ENCODE results near the gene PARM1.

Gene PARM1

GRCh38 chr4:74962584-74962983 lies 29.7 kb downstream of the PARM1 start:
- no peaks in the 10 kb centered on the region for H3K36me3 ChIP-seq
- H3K9me3 ChIP-seq: no peaks in the 10 kb centered on the region
- H3K4me1 ChIP-seq (ENCODE audit: control insufficient read depth in 1 of 2, insufficient read depth in 1 of 2, low read depth in 1 of 2, low read length in 1 of 2): no peaks in the 10 kb centered on the region
- TF ChIP-seq CTCF (IDR thresholded peaks at IDR 0.05): no peak
- H3K27ac ChIP-seq: no peak overlapping the region
- no peak overlapping the region for H3K4me3 ChIP-seq (ENCODE audit: low read depth in 1 of 2, low read length in 1 of 2)
- no peaks in the 10 kb centered on the region for H3K27me3 ChIP-seq

- no peak overlapping the region for H3K27ac ChIP-seq
- H3K4me3 ChIP-seq (ENCODE audit: low read depth in 1 of 2, low read length in 1 of 2): no peak overlapping the region
- no peaks in the 10 kb centered on the region for H3K4me1 ChIP-seq (ENCODE audit: control insufficient read depth in 1 of 2, insufficient read depth in 1 of 2, low read depth in 1 of 2, low read length in 1 of 2)
- H3K27me3 ChIP-seq: no peaks in the 10 kb centered on the region
- H3K36me3 ChIP-seq: no peaks in the 10 kb centered on the region
- no peaks in the 10 kb centered on the region for H3K9me3 ChIP-seq
- no peak for TF ChIP-seq CTCF (IDR thresholded peaks at IDR 0.05)
Observed at GRCh38 chr4:74964311-74964710, 31.4 kb downstream of the PARM1 start.

DNA sequence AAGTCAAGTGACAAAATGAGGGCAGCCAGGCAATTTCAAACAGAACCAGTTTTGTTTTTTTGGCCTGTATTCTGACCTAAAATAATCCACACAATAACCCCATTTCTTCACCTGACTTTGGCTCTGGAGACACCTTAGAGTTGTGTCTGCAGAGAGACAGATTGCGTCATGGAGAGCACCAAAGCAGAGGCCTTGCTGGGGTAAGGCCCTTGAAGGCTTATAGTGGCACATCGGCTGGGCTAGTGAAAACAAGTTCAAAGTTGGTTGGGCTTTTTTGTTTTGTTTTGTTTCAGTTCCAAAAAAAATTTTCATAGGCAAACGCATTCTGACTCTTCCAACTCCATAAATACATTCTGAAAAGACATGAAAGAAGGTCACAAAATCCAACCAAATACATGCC lies 34.4 kb downstream of the PARM1 start:
- Histone ChIP-seq H3K27ac (no peak overlapping the region), H3K4me1 (ENCODE audit: control insufficient read depth in 1 of 2, insufficient read depth in 1 of 2, low read depth in 1 of 2, low read length in 1 of 2) (no peaks in the 10 kb centered on the region), H3K4me3 (ENCODE audit: low read depth in 1 of 2, low read length in 1 of 2) (no peak overlapping the region), H3K9me3 (no peaks in the 10 kb centered on the region), H3K36me3 (no peaks in the 10 kb centered on the region), H3K27me3 (no peaks in the 10 kb centered on the region)
- TF ChIP-seq CTCF (IDR thresholded peaks at IDR 0.05): no peak

GRCh38 chr4:74968456-74969164 lies 35.7 kb downstream of the PARM1 start:
- Histone ChIP-seq H3K4me3 (ENCODE audit: low read depth in 1 of 2, low read length in 1 of 2) (no peak overlapping the region), H3K9me3 (no peaks in the 10 kb centered on the region), H3K4me1 (ENCODE audit: control insufficient read depth in 1 of 2, insufficient read depth in 1 of 2, low read depth in 1 of 2, low read length in 1 of 2) (no peaks in the 10 kb centered on the region), H3K27me3 (no peaks in the 10 kb centered on the region), H3K36me3 (no peaks in the 10 kb centered on the region), H3K27ac (no peak overlapping the region)
- no peak for TF ChIP-seq CTCF (IDR thresholded peaks at IDR 0.05)

DNA sequence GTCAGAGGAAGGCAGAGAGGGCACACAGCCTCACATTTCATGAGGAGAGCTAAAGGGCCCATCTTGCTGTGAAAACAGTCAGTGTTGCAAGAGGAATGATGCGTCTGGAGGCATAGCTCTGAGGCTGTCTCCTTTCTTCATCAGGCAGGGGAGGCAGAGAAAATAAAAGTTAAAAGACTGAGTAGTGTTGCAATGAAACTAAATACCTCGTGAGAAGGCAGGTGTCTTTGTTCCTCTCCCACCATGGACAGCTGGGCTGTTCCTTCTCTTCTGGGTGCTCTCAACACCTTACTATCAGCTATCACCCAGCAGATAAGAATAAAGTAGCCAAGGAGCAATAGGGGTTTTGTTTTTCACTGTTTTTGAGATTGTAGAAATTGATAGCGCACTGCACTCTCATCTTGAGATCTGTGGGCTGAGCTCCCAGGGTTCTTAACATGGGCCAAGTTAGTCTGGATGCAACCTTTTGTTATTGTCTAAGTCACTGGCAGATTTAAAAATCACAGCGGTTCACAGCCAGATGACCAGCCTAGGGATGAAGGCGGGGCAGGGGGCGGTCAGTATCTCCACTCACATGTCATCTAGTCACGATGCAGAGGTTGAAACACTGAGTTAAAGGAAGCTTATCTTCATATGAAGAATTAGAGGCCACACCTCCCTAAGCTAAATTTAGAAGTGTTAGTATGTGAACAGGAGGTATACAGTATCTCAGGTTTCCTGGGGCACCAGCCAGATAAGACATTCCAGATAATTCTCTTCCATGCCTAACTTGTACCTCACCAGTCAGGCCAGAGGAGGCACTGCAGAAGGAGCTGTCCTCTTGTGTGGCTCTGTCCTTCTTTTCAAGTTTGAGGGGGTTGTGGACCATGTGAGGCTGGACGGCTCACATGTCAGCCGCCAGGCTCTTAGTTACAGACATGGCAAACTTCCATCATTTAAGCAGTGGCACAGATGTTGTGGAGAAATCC lies 36.9 kb downstream of the PARM1 start:
- no peak for TF ChIP-seq CTCF (IDR thresholded peaks at IDR 0.05)
- Histone ChIP-seq H3K27ac (no peak overlapping the region), H3K36me3 (no peaks in the 10 kb centered on the region), H3K27me3 (no peaks in the 10 kb centered on the region), H3K4me3 (ENCODE audit: low read depth in 1 of 2, low read length in 1 of 2) (no peak overlapping the region), H3K4me1 (ENCODE audit: control insufficient read depth in 1 of 2, insufficient read depth in 1 of 2, low read depth in 1 of 2, low read length in 1 of 2) (no peaks in the 10 kb centered on the region), H3K9me3 (no peaks in the 10 kb centered on the region)

All from neutrophil (primary cell).